Left renal cortex interstitium (tissue), 4 donors: ENCODE data around the gene CCDC78. TPM values are rescaled to one million over a fixed set of nuclear protein-coding genes. Genes with fewer than 3 reads are reported as not detected.
"Not testable (repeated sequence)": the region's sequence is repeated elsewhere in the genome, so short reads cannot be mapped to it uniquely, and the experiment has no call there.

Source experiments
- DNase-seq, 4 donors: peaks; one replicate each; pipeline ENCODE4 v3.0.0-alpha.2; 2013; ENCODE audit warnings: low read depth in 4 of 4, low spot score in 2 of 4, missing footprints in 1 of 4
- polyA plus RNA-seq, 4 donors: library from polyadenylated mRNA; unstranded; fragments of 120-200 nt; gene quantifications; one replicate each; pipeline ENCODE4 v1.2.1, GENCODE V29; 2013; ENCODE audit not compliant: insufficient read length in 4 of 4

Gene CCDC78
- polyA plus RNA-seq, 4 donors = 1.1 to 4.3 (median 3.4) TPM

GRCh38 chr16:700684-701584 lies 25.3 kb downstream of the CCDC78 start:
- no peak for DNase-seq

- no peak for DNase-seq
Measured at GRCh38 chr16:698911-699671, 27.2 kb downstream of the CCDC78 start.

GRCh38 chr16:695355-696089 lies 30.7 kb downstream of the CCDC78 start:
- no peak for DNase-seq

GRCh38 chr16:694863-695354 lies 31.3 kb downstream of the CCDC78 start:
- DNase-seq = no peak

- DNase-seq = no peak
Measured at GRCh38 chr16:694187-694862, 31.9 kb downstream of the CCDC78 start.

- DNase-seq = no peak
Measured at GRCh38 chr16:693766-694165, 32.5 kb downstream of the CCDC78 start.

- DNase-seq = no peak
Measured at GRCh38 chr16:693364-693763, 32.9 kb downstream of the CCDC78 start.

- no peak for DNase-seq
Measured at GRCh38 chr16:692356-693108, 33.7 kb downstream of the CCDC78 start.

- not testable (repeated sequence) for DNase-seq
Measured at GRCh38 chr16:691242-691641, 35.0 kb downstream of the CCDC78 start.

GRCh38 chr16:689175-689897 lies 36.9 kb downstream of the CCDC78 start:
- no peak for DNase-seq

GRCh38 chr16:687499-687898 lies 38.7 kb downstream of the CCDC78 start:
- no peak for DNase-seq

- no peak for DNase-seq
Measured at GRCh38 chr16:686459-687260, 39.6 kb downstream of the CCDC78 start.

GRCh38 chr16:685967-686366 lies 40.3 kb downstream of the CCDC78 start:
- DNase-seq = no peak

- DNase-seq = no peak
Measured at GRCh38 chr16:684961-685696, 41.1 kb downstream of the CCDC78 start.

GRCh38 chr16:684071-684794 lies 42.0 kb downstream of the CCDC78 start, which contains the start of gene JMJD8:
Gene JMJD8 (minus strand): TSS chr16:684334. CDS start chr16:684319, 15 bp downstream.
- DNase-seq = peak in 3 of 4 donors; percentile 79 to 91 (median 89)

GRCh38 chr16:683396-684070 lies 42.7 kb downstream of the CCDC78 start:
- no peak for DNase-seq
